ENCODE data around the gene C11orf24.
A peak's percentile ranks its signal among the peaks of the same experiment; 100 is the strongest.

Gene C11orf24

DNA sequence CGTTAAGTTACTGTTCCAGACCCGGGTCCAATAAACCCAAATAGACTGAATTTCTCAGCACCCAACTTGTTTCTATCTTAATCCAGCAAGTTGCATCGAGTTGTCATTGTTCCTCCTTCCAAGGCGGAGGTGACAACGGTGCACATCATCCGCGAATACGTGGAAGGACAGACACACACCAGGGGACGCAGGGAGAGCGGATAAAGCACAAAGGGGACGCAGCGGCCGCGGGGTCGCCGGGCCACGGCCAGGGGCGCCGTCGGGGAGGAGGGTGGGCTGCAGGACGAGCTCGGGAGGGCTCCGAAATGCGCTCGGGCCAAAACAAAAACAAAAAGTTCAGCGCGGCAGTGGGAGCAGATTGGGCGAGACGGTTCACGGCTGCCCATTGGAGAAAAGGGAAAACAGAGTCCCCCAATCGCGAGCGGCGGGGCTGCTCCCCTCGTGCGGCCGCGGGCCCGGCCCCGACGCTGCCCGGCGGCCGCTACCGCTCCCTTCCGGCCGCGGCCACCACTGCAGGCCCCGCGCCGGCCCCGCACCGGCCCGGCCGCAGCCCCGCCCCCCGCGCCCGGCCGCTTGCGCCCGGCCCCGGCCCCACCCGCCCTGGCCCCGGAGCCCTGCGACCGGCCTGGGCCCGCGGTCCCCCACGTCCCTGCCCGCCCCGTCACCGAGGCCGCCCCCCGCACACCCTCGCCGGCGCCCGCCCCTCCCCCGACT is 59.2 kb downstream of the C11orf24 start (continued):
- TF ChIP-seq ZNF654 (tag by site-specific recombination; IDR thresholded peaks at IDR 0.05; ENCODE audit: low read depth), result no peak
- peak; percentile 56 for TF ChIP-seq ZNF600 (tag by site-specific recombination; IDR thresholded peaks at IDR 0.05)
- no peak for TF ChIP-seq ZNF629 (tag by site-specific recombination; IDR thresholded peaks at IDR 0.05)
- TF ChIP-seq ZBTB11 (tag by site-specific recombination; conservative IDR thresholded peaks at IDR 0.05; ENCODE audit: low read depth), result no peak; the same call in 1 of the 2 replicates
- TF ChIP-seq, protein P1, sequence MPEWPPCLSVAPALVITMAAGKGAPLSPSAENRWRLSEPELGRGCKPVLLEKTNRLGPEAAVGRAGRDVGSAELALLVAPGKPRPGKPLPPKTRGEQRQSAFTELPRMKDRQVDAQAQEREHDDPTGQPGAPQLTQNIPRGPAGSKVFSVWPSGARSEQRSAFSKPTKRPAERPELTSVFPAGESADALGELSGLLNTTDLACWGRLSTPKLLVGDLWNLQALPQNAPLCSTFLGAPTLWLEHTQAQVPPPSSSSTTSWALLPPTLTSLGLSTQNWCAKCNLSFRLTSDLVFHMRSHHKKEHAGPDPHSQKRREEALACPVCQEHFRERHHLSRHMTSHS (tag by site-specific recombination; IDR thresholded peaks at IDR 0.05), result no peak
- TF ChIP-seq ZNF791 (tag by site-specific recombination; IDR thresholded peaks at IDR 0.05), result no peak
- TF ChIP-seq, protein P2, sequence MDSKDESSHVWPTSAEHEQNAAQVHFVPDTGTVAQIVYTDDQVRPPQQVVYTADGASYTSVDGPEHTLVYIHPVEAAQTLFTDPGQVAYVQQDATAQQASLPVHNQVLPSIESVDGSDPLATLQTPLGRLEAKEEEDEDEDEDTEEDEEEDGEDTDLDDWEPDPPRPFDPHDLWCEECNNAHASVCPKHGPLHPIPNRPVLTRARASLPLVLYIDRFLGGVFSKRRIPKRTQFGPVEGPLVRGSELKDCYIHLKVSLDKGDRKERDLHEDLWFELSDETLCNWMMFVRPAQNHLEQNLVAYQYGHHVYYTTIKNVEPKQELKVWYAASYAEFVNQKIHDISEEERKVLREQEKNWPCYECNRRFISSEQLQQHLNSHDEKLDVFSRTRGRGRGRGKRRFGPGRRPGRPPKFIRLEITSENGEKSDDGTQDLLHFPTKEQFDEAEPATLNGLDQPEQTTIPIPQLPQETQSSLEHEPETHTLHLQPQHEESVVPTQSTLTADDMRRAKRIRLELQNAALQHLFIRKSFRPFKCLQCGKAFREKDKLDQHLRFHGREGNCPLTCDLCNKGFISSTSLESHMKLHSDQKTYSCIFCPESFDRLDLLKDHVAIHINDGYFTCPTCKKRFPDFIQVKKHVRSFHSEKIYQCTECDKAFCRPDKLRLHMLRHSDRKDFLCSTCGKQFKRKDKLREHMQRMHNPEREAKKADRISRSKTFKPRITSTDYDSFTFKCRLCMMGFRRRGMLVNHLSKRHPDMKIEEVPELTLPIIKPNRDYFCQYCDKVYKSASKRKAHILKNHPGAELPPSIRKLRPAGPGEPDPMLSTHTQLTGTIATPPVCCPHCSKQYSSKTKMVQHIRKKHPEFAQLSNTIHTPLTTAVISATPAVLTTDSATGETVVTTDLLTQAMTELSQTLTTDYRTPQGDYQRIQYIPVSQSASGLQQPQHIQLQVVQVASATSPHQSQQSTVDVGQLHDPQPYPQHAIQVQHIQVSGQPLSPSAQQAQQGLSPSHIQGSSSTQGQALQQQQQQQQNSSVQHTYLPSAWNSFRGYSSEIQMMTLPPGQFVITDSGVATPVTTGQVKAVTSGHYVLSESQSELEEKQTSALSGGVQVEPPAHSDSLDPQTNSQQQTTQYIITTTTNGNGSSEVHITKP (tag by site-specific recombination; IDR thresholded peaks at IDR 0.05), result peak; percentile 26; the same call in 1 of the 2 replicates
- TF ChIP-seq ZNF175 (tag by site-specific recombination; IDR thresholded peaks at IDR 0.05), result no peak
- no peak for TF ChIP-seq ZNF10 (tag by site-specific recombination; IDR thresholded peaks at IDR 0.05)
- TF ChIP-seq PATZ1 (tag by site-specific recombination; IDR thresholded peaks at IDR 0.05), result 0 out of 2 replicates have a peak, but pooled peaks have one; percentile 31
- no peak for TF ChIP-seq KLF17 (tag by site-specific recombination; IDR thresholded peaks at IDR 0.05)
- TF ChIP-seq ZNF48 (tag by site-specific recombination; IDR thresholded peaks at IDR 0.05), result no peak
- TF ChIP-seq ZNF555 (tag by site-specific recombination; conservative IDR thresholded peaks at IDR 0.05), result no peak
- TF ChIP-seq ZNF398 (tag by site-specific recombination; IDR thresholded peaks at IDR 0.05), result 0 out of 2 replicates have a peak, but pooled peaks have one; percentile 11
- 0 out of 2 replicates have a peak, but pooled peaks have one; percentile 19 for TF ChIP-seq ZEB2 (tag by site-specific recombination; IDR thresholded peaks at IDR 0.05)
- no peak for TF ChIP-seq REPIN1 (tag by site-specific recombination; IDR thresholded peaks at IDR 0.05; ENCODE audit: low read depth)
- TF ChIP-seq ZNF747 (tag by site-specific recombination; IDR thresholded peaks at IDR 0.05), result no peak
- no peak for TF ChIP-seq ZNF248 (tag by site-specific recombination; IDR thresholded peaks at IDR 0.05)
- TF ChIP-seq ZFP37 (tag by site-specific recombination; IDR thresholded peaks at IDR 0.05), result no peak
- TF ChIP-seq ZNF362 (tag by site-specific recombination; IDR thresholded peaks at IDR 0.05), result no peak
- no peak for TF ChIP-seq ZNF2 (tag by site-specific recombination; IDR thresholded peaks at IDR 0.05)
- TF ChIP-seq, protein P3, sequence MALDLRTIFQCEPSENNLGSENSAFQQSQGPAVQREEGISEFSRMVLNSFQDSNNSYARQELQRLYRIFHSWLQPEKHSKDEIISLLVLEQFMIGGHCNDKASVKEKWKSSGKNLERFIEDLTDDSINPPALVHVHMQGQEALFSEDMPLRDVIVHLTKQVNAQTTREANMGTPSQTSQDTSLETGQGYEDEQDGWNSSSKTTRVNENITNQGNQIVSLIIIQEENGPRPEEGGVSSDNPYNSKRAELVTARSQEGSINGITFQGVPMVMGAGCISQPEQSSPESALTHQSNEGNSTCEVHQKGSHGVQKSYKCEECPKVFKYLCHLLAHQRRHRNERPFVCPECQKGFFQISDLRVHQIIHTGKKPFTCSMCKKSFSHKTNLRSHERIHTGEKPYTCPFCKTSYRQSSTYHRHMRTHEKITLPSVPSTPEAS (tag by site-specific recombination; IDR thresholded peaks at IDR 0.05), result no peak
- TF ChIP-seq TRIM28 (IDR thresholded peaks at IDR 0.05; ENCODE audit: borderline replicate concordance, low read length), result no peak
- no peak for TF ChIP-seq ZFP41 (tag by site-specific recombination; IDR thresholded peaks at IDR 0.05; ENCODE audit: borderline replicate concordance)

Data from HEK293 (cell line).